NCI-H446 (cell line): ENCODE data around the gene PAX7.

ENCODE experiments used
- DNase-seq, 2 experiments: peaks; one replicate each; lab custom pipeline; 2025; lab: John Stamatoyannopoulos, UW

The PAX7 gene

DNA sequence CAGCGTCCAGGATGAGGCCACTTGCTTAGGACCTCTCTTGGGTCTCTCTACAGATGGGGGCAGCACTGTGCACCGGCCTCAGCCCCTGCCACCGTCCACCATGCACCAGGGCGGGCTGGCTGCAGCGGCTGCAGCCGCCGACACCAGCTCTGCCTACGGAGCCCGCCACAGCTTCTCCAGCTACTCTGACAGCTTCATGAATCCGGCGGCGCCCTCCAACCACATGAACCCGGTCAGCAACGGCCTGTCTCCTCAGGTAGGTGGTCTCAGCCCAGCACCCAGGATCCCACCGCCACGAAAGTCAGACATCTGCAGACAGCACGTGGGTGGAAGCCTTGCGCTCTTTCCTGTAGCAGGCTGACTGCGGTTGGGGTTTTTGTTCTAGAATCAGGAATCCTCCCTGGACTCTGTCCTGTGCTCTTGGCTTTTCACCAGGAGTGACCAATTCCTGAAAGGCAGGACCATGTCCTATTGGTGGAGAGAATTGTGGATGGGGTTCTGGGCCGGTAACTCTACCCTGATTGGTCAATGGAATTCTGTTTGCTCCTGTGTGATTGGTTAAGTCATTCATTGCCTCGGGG is 72.5 kb downstream of the PAX7 start:
- DNase-seq, result no peak

DNA sequence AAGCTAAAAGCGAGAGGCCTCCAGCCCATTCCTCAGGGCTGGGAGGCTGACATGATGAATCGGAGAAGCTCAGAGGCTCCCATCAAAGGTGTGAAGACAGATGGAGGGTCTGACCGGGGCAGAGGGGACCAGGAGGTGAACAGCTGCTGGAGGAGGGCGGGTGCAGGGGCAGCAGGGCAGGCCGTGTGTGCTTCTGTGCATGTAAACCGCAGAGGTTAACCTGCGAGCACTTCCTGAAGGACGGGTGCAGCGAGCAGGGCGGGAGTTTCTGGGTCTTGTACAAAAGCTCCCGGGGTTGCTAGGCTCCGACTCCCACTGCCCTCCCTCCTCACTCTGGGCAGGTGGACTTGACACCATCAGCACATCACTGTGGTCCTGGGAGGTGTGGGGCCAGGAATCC is 75.2 kb downstream of the PAX7 start:
- DNase-seq, result no peak

DNA sequence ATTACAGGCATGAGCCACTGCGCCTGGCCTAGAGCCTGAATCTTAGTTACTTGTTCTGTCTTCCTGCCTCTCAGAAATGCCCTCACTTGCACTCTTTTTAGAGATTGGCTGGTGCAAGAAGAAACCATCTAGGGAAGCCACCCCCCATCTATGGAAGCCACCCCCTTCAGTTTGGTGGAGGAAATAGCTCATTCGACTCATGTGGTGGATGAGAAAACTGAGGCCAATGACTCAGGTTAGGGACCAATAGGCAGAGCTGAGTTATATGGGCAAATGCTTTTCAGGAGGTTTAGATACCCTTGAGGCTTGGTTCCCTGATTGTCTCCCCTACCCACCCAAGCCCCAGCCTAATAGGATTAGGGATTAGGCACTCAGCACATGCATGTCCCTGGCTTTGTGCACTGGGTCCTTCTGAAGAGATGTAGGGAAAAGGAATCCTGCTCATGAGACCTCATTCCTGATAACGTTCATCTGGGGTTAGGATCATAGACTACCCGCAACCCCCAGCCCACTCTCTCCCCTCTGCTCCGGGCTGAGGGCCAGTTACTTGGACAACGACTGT is 77.1 kb downstream of the PAX7 start:
- no peak for DNase-seq

DNA sequence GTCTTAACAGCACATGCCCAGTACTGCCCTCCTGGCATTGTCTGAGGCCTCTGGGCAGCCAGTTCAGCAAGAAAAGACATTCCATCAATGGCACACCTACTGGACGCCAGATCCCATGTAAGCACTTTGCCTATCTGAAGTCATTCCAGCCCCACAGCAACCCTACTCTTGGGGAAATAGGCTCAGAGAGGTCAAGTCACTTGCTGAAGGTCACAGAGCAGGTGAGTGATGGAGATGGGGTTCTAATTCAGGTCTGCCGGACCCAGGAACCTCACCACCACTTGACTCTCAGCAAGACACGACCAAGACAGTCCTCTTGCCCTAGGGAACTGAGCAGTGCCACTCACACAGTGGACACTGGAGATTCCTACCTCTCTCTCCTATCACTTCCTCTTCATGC is 79.4 kb downstream of the PAX7 start:
- no peak for DNase-seq

DNA sequence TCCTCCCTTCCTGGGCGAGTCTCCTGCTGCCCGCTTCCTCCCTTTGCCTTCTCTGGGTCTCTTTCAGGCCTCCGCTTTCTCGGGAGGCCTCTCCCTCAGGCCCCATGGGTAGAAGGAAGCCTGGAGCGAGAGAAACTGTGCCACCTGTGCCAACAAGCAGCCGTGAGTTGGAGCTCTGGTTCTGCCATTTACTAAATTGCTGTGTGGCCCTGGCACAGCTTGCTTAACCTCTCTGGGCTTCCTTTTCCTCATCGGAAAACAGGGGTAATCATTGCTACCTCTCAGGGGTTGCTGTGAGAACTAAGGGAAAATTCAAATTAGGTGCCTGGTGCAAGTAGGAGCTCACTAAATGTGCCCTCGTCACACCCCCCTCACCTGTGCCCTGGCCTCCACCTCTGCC is 80.4 kb downstream of the PAX7 start:
- no peak for DNase-seq

DNA sequence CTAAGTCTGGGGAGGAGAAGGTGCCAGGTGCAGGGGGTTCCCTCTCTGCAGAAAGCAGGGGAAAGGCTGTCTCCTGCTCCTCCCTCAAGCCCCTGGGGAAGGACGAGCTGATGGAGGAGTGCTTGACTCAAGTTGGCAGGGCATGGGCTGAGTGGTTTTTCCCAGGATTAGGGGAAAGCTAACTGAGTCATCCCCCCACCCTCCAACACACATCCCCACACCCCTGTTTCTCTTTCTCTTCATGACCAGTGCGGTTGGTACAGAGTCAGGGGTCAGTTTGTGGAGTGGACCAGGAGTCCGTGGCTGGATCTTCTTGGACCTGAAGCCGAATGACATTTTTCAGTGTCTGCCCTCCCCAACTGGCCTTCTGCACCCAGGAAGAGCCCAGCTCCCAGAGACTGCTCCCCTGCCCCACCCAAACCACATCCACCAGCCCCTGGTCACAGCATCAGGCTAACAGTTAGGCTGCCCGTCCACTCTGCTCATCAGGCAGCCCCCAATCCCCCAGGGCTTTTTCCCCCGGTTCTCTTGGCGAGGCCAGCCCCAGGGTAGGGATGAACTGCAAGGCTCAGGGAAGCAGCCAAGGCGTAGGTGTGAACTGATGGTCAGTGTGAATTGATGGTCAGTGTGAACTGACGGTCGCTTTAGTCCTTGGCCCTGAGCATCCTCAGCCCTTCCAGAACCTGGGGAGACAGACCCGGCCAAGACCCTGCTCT is 81.0 kb downstream of the PAX7 start:
- DNase-seq, result no peak

DNA sequence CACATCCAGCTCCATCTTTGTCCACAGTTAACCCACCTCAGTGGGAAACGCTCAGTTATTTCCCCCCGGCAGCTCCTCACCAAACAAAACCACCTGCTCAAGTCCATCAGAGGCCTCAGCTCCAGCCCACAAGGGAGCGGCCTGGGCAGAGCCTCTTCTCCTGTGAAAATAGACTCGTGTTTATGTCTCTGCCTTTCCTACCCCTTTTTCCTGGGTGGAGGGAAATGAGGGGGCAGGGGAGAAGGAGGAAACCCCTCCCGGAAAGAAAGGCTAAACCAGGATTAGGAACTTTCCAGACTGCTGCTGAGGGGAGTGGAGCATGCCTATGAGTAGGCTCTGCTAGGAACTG is 81.6 kb downstream of the PAX7 start:
- no peak for DNase-seq

DNA sequence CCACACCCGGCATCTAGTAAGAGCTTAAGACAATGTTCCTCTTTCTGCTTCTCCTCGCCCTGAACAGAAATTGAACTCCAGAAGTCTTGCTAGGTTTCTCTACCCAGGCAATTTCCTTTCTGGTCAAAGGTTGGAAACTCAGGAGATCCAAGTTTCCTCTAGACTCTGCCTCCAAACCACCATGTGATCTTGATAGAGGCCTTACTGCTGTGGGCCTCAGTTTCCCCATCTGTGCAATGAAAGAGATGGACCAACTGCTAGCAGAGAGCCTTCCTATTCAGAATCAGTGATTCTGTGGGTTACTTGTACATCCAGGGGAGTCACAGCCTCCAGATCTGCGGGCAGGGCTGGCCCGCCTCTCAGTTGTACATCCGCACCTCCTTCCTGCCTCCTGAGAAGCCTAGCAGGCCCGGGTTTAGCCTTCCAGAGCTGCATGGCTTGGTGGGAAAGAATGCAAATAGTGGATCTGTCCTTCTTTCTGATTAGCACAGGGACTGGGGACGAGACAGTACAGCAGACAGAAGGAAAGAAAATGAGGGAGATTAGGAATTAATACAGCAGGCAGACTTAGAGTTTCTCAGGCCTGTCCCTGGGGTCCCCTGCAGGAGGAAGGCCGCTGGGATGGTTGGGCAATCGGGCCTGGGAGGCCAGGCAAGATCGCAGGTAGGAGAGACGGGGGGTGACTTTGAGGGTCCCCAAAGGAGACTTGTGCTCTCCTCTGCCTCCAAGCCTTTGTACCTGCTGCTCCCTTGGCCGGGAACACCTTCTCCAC is 83.9 kb downstream of the PAX7 start:
- no peak for DNase-seq

DNA sequence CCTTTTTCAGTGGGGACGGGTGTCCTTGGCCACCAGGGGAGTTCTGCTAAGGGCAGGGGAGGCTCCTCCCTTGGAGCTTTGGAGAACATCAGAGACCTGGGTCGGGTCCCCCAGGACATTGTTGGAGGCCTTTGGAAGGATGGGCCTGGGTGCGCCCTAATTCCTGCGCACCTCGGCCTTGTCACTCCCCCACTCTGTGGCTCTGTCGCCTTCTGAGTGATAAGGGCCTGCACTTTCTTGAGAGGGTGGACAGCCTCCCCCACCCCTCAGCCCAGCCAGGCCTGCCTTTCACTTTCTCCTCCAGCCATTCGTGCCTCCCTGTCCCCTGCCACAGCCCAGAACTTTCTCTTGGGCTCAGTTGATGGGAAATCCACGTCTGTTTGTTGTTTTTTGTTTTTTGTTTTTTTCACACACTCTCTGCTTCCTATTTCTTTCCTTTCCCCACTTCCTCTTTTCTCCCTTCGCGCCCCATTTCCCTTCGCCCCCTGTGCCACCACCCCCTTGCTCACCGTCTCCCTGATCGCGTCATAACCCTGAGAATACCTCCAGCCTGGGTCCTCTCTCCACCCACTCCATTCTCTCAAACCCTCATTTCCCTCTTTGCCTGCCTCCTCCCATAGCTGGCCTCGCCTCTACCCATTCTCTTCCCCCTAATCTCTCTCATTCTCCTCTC is 85.6 kb downstream of the PAX7 start:
- no peak for DNase-seq

DNA sequence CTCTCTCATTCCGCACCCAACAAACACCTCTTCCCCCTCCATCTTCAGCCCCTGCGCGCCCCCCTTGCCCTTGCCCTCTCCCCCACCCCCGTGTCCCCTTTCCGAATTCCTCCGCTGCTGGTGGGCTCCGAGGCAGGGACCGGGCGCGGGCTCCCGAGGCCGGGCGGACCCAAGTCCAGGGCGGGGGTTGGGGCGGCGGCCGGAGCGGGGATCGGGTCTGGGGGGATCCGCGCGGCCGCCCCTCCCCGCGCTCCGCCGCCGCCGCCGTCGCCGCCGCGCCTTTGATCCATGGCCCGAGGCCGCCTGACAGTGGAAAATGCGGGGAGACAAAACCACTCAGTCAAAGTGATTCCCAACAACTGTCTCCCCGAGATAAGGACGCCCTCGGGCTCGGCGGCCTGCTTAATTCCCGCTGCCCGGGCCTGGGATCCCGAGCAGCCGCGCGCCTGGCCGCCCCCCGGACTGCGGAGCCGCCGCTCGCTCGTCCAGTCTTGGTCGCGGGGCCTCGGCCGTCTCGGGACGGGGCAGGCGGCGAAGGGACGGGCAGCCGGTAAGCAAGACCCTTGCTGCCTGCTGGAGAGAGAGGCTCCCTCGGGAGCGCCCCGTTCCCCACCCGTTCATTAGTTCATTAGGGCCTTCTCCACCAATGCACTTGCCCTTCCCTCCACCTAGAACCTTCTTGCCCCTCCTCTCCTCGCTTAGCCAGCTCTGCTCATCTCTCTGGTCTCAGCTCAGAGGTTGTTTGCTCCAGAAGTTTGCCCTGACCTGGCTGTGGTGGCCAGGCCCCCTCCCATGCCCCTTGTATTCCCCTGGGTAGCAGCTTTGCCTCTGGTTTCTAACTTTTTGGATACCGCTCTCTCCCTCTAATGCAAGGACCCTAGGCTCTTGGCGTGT is 86.4 kb downstream of the PAX7 start:
- DNase-seq, result no peak

DNA sequence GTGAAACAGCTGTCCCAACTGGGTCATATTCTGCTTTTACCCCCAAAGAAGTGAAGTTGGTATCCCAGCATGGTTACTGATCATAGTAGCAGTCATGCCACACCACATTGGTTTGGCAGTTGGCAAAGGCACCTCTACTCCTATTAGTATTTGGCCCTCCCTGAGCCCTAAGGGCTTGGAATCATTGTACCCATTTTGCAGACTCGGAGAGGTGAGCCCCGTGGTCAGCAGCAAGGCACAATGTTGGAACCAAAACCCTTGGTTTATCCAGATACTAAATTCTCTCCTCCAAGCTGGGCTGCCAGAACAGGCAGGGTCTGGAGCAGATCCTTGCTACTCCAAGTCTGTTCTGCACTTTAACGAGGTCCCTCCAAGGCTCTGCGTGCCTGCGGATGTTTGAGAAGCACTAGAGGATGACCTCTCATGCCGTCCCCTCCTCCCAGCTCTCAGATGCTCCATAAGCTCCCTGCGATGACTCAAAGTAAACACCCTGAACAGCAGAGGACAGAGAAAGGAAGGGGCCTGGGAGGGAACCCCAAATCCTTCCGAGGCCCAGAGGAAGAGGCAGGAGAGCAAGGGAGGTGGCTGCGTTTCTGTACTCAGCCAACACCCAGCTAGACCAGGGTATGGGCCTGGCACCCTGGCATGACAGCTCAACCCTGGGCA is 89.3 kb downstream of the PAX7 start:
- no peak for DNase-seq

DNA sequence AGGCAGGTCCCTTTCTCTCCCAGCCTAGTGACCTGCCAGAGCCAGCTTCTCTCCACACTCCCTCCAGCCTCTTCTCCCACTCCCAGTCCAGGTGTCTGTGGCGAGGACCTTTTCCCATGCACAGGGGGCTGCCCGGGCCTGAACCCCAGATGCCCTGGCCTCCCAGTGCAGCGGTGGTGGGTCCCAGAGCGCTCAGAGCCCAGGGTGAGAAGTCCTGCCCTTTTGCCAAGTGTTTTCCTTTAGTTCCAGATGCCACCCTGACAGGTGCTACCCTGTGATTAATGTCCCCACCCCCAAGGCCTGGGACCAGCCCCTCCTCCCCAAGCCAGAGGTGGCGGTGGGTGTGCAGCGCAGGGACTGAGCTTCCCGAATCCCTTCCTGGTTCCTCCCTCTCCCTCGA is 90.4 kb downstream of the PAX7 start:
- no peak for DNase-seq

DNA sequence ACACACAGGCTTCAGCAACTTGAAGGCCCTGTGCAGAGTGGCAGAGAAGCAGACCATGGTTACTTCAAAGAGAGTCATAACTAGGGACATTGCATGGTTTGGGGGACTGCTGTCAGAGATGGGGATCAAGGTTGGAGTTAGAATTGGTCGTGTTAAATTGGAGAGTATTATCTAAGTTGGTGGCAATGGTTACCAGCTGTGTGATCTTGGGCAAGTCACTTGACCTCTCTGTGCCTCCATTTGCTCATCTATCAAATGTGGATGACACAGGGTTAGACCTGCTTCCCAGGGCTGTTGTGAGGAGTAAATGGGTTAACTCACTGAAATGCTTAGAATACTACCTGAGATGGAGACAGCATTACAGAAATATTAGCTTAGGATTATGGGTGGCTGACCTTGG is 91.1 kb downstream of the PAX7 start:
- DNase-seq, result no peak

DNA sequence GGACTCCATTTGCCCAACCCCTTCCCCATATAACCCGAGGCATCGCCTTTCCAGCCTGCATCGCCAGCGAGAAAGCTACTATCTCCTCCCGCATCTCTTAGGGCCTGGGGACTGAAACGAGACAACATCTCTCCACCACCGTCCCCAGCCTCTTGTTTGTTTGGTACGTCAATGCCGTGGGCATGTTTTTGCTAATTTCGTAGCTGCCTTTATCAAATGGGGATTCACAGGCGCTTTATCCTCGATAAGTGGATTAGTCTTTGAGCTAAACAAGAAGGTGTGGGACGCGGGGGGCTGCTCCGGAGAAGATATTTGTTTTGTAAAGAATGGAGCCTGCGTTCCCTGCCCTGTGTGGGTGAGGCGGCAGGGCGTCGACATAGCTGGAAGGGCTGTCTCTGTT is 91.6 kb downstream of the PAX7 start:
- DNase-seq, result no peak

DNA sequence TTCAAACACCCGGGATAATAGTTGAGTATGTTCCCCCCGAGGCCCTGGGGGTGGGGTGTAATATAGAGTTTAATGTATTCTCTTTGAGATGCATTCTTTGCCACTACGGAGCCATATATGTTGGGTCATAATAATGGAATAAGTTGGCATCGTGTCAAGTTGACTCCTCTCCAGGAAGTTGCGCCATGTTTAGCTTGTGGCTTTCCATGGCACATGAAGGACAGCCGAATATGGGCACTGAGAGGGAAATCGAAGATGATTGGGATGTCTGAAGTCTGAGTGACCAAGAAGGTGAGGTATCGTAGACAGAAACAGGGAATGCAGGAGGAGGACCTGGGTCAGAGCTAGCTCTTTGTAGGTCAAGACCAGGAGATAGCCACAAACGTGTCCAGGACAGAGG is 92.6 kb downstream of the PAX7 start:
- no peak for DNase-seq

DNA sequence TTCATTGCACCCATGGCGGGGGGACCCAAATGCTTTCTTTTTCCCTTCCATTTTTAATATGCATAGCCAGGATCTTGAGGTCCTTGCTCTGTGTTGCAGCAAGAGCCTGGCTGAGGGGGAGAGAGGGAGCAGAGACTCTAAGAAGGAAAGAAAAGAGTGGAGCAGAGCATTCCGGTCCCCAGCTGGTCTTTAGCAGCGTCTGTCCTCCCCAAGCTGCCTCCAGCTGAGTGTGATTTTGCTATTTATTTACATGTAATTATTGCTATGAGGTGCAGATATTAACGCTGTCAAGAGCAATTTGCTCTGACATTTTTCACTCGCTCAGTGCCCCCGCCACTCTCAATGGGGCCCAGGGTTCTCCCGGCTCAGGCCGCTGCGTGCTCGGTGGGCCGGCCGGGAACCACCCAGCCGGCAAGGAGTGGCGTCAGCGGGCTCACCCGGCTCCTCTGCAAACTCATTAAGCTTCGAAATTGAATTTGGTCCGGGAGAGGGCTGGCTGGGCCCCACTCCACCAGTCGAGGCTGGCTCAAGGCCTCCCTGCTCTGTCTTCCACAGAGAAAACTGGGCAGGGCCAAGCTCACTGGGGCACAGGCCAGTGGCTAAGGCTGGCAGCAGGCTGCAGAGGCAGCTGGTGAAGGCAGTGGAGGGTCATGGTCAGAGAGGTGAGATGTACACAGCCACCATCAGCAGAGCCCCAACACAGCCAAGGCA is 93.2 kb downstream of the PAX7 start:
- DNase-seq, result no peak

DNA sequence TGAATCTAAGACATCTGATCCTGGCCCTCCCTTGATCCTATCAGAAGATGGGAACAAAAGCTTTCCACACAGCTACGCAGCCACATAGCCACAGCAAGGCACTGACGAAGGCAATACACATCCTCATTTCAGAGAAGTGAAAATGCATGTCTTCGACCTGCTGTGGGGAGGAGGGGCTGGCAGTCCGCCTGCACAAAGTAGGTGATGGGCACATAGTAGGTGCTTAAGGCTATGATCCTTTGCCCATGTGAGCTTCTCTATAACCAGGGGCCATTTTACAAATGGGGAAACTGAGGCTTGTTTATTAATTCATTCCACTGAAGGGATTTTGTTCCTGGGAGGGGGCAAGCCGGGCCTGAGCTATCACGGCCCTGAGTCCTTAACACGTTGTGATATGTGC is 94.2 kb downstream of the PAX7 start:
- no peak for DNase-seq

DNA sequence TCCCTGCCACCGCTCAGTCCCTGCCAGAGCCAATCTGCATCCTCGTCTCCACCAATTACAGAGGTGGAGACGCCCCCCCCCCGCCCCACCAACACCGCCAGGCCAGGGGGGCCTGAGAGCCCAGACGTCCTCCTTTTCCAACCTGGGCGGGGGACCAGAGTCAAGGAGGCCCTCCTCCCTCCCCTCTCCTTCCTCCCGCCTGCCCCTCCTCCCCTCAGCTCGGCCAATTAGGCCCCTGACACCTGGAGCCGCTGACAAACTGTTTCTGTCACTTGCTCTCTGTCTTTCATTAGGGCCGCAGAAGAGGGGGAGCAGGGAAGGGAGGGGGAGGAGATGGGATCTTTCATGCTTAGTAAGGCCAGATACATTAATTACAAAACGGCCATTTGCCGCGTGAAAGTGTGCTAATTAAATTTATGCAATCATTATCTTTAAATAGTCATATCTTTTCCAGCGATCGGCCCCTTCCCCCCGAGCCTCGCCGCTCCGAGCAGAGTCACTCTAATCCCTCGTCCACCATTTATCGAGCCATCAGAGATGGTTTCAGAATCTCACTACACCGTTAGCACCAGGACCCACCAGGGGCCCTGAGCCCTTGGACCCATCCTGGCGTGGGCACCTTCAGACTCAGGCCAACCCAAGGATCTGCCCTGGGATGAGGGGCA is 94.7 kb downstream of the PAX7 start:
- no peak for DNase-seq

DNA sequence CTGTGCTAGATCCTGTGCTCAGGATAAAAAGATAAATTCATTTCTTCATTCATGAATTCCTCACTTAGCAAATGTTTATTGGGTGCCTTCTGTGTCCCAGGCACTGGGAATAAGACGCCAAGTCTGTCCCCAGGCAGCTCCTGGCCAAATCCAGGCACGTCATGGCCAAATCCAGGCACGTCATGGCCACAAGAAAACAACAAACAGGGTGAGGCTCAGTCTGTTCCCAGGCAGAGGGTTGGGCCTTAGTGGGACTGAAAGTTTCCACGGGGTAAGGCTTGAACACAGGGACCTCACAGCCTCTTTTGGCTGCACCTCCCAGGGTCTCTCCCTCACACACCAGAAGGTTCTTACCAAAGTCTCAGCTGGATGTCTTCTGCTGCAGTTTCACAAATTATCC is 95.7 kb downstream of the PAX7 start:
- no peak for DNase-seq

DNA sequence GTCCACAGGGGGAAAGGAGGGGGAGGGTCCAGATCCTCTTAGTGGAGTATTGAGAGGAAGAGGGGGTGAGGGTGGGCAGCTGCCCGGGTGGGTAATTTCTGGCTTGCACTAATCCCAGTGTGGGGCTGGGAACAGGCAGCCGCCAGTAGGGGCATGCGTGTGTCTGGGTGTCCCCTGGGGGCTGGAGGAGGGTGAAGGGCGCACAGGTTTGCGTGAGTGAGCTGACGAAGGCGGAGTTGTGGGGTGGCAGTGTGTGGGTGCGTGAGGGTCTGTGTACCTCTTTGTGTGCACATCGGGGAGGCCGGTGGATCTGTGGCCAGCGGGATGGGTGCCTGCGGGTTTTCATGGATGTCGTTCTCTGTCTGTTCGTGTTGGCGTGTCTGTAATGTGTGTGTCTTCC is 97.3 kb downstream of the PAX7 start:
- DNase-seq, result no peak
